SK-N-SH (cell line): ENCODE data around the gene LRRC3B. TPM values are rescaled to one million over a fixed set of nuclear protein-coding genes. Genes with fewer than 3 reads are reported as not detected.

ENCODE experiments used
- CTCF ChIA-PET: fragments of 300-600, 350-600 bp; formaldehyde crosslinking; extraction: SDS; loops from one replicate; lab custom pipeline; 2021; lab: Yijun Ruan, JAX
- POLR2A ChIA-PET: fragments of 350-600 bp; sonication (Branson Sonifier 250); formaldehyde crosslinking; extraction: SDS; loops from one replicate; lab custom pipeline; 2020; ENCODE audit warnings: antibody characterized with exemption, inconsistent platforms; lab: Yijun Ruan, JAX
- DNase-seq: peaks from one replicate; pipeline ENCODE4 v3.0.0; 2012
- H2AFZ ChIP-seq: fragments of 200-600 bp; sonication (generic); 2 replicates; pipeline ENCODE4 v1.8.1; 2016; ENCODE audit warnings: antibody characterized with exemption, mild to moderate bottlenecking, low read depth
- H3F3A ChIP-seq: fragments of 200-600 bp; sonication (generic); replicated peaks from 2 replicates; pipeline ENCODE3; 2016; ENCODE audit warnings: antibody characterized with exemption, mild to moderate bottlenecking; ENCODE audit not compliant: insufficient read depth
- H3K27ac ChIP-seq, 2 experiments: fragments of 200-500 bp in 1 of 2; fragments of 200-600 bp in 1 of 2; sonication (Bioruptor generic) in 1 of 2; sonication (generic), shearing (Covaris generic) in 1 of 2; 2 replicates each; pipeline versions ENCODE4 v1.5.1 to v1.6.1; 2014 to 2016; ENCODE audit warnings: low read depth in 2 of 2, inconsistent platforms in 1 of 2, low read length in 1 of 2, mild to moderate bottlenecking in 1 of 2, mixed read lengths in 1 of 2
- H3K27me3 ChIP-seq: fragments of 200-600 bp; sonication (generic), shearing (Covaris generic); 2 replicates; pipeline ENCODE4 v1.6.1; 2016; ENCODE audit warnings: mixed run types; ENCODE audit not compliant: insufficient read depth
- H3K36me3 ChIP-seq, 2 experiments: fragments of 200-500 bp in 1 of 2; fragments of 200-600 bp in 1 of 2; sonication (Bioruptor generic) in 1 of 2; sonication (generic) in 1 of 2; replicated peaks in 1 of 2; 2 replicates each; pipeline versions ENCODE3 to v1.5.1; 2014 to 2016; ENCODE audit warnings: low read length in 1 of 2, mild to moderate bottlenecking in 1 of 2; ENCODE audit not compliant: insufficient read depth in 2 of 2, control insufficient read depth in 1 of 2
- H3K4me1 ChIP-seq, 2 experiments: fragments of 200-500 bp in 1 of 2; fragments of 200-600 bp in 1 of 2; sonication (Bioruptor generic) in 1 of 2; sonication (generic), shearing (Covaris generic) in 1 of 2; 2 replicates each; pipeline versions ENCODE4 v1.5.1 to v1.6.1; 2014 to 2016; ENCODE audit warnings: low read depth in 1 of 2, low read length in 1 of 2, mixed run types in 1 of 2; ENCODE audit not compliant: insufficient read depth in 2 of 2, control insufficient read depth in 1 of 2
- H3K4me2 ChIP-seq: fragments of 200-600 bp; sonication (generic), shearing (Covaris generic); 2 replicates; pipeline ENCODE4 v1.6.1; 2017; ENCODE audit warnings: mixed run types
- H3K4me3 ChIP-seq, 2 experiments: fragments of 200-500 bp in 1 of 2; fragments of 200-600 bp in 1 of 2; sonication (Bioruptor generic) in 1 of 2; sonication (generic), shearing (Covaris generic) in 1 of 2; 2 replicates each; pipeline versions ENCODE4 v1.5.1 to v1.8.1; 2014 to 2016; ENCODE audit warnings: low read depth in 2 of 2, inconsistent platforms in 1 of 2, low read length in 1 of 2, mild to moderate bottlenecking in 1 of 2, mixed read lengths in 1 of 2, moderate library complexity in 1 of 2
- H3K79me2 ChIP-seq: fragments of 200-600 bp; sonication (generic); 2 replicates; pipeline ENCODE4 v1.8.1; 2017; ENCODE audit warnings: mild to moderate bottlenecking; ENCODE audit not compliant: insufficient read depth
- H3K9ac ChIP-seq: fragments of 200-600 bp; sonication (generic); 2 replicates; pipeline ENCODE4 v1.6.1; 2017; ENCODE audit warnings: mixed run types
- H3K9me2 ChIP-seq: fragments of 200-600 bp; sonication (generic); 2 replicates; pipeline ENCODE4 v1.6.1; 2017; ENCODE audit warnings: mixed run types
- H3K9me3 ChIP-seq: fragments of 200-600 bp; sonication (generic); 2 replicates; pipeline ENCODE4 v1.6.1; 2017; ENCODE audit warnings: mixed run types, mild to moderate bottlenecking, moderate library complexity
- H4K20me1 ChIP-seq: fragments of 200-600 bp; sonication (generic); 2 replicates; pipeline ENCODE4 v1.6.1; 2017; ENCODE audit warnings: mild to moderate bottlenecking, mixed run types; ENCODE audit not compliant: insufficient read depth
- CHD2 ChIP-seq: fragments of 150-350 bp; IDR thresholded peaks from 2 replicates; pipeline ENCODE4 v1.6.1; 2018; ENCODE audit warnings: low read length; ENCODE audit not compliant: partially characterized antibody
- EP300 ChIP-seq, 2 experiments: IDR thresholded peaks; 2 replicates each; pipeline versions ENCODE4 v1.4.0 to v1.6.1; 2012; ENCODE audit warnings: borderline replicate concordance in 1 of 2, low read depth in 1 of 2, low read length in 1 of 2
- FOSL2 ChIP-seq: IDR thresholded peaks from 2 replicates; pipeline ENCODE4 v1.4.0; 2012; ENCODE audit warnings: low read depth, mild to moderate bottlenecking, moderate library complexity, borderline replicate concordance
- FOXJ3 ChIP-seq: sonication (generic); formaldehyde crosslinking; IDR thresholded peaks from 2 replicates; pipeline ENCODE4 v1.5.1; 2020; ENCODE audit warnings: mild to moderate bottlenecking, missing genetic modification reagents
- FOXM1 ChIP-seq: IDR thresholded peaks from 2 replicates; pipeline ENCODE4 v1.4.0; 2012; ENCODE audit warnings: low read depth, mild to moderate bottlenecking
- GABPA ChIP-seq: IDR thresholded peaks from 2 replicates; pipeline ENCODE4 v1.4.0; 2012; ENCODE audit warnings: low read depth, mild to moderate bottlenecking
- JUND ChIP-seq: IDR thresholded peaks from 2 replicates; pipeline ENCODE4 v1.4.0; 2012
- MXI1 ChIP-seq: IDR thresholded peaks from 2 replicates; pipeline ENCODE4 v1.6.1; 2012; ENCODE audit warnings: mild to moderate bottlenecking, low read depth, low read length, improper control_type of control experiment
- NFIC ChIP-seq: IDR thresholded peaks from 2 replicates; pipeline ENCODE4 v1.4.0; 2012; ENCODE audit warnings: borderline replicate concordance
- POLR2AphosphoS5 ChIP-seq: IDR thresholded peaks from 2 replicates; pipeline ENCODE4 v1.6.1; 2012; ENCODE audit warnings: low read depth, low read length
- RAD21 ChIP-seq: IDR thresholded peaks from 2 replicates; pipeline ENCODE4 v1.6.1; 2012; ENCODE audit warnings: mild to moderate bottlenecking, low read length
- SIN3A ChIP-seq: IDR thresholded peaks from 2 replicates; pipeline ENCODE4 v1.6.1; 2012; ENCODE audit warnings: low read depth, mild to moderate bottlenecking, low read length, moderate library complexity, borderline replicate concordance
- SMC3 ChIP-seq: IDR thresholded peaks from 2 replicates; pipeline ENCODE4 v1.6.1; 2012; ENCODE audit warnings: low read depth, low read length, improper control_type of control experiment
- TCF12 ChIP-seq: IDR thresholded peaks from 2 replicates; pipeline ENCODE4 v1.4.0; 2012
- TEAD4 ChIP-seq: IDR thresholded peaks from 2 replicates; pipeline ENCODE4 v1.4.0; 2012; ENCODE audit warnings: mild to moderate bottlenecking, borderline replicate concordance; ENCODE audit not compliant: insufficient read depth
- WGBS: methylation state at CpG from one replicate; pipeline ENCODE4 v1.1.6; 2017; ENCODE audit warnings: low lambda C conversion rate; 5-methylcytosine and 5-hydroxymethylcytosine counted together
- polyA plus RNA-seq, 3 experiments: library from polyadenylated mRNA; depleted of rRNA; stranded (reverse); fragments of >200 nt; gene quantifications; 2 replicates each; pipeline ENCODE4 v1.2.3, GENCODE V29; 2012
- TF ChIP-seq, protein P1 (sequence below): IDR thresholded peaks from 2 replicates; pipeline ENCODE4 v1.6.1; 2012; ENCODE audit warnings: mild to moderate bottlenecking, low read depth, low read length, moderate library complexity
- TF ChIP-seq, protein P2 (sequence below): IDR thresholded peaks from 2 replicates; pipeline ENCODE4 v1.4.0; 2012; ENCODE audit warnings: low read depth
- TF ChIP-seq, protein P3 (sequence below): fragments of 150-350 bp; IDR thresholded peaks from 2 replicates; pipeline ENCODE4 v1.6.1; 2017; ENCODE audit warnings: antibody characterized with exemption, low read length, low read depth, borderline replicate concordance
- TF ChIP-seq, protein P4 (sequence below): IDR thresholded peaks from 2 replicates; pipeline ENCODE4 v1.4.0; 2012; ENCODE audit warnings: low read depth, borderline replicate concordance
- TF ChIP-seq, protein P5 (sequence below): fragments of 200-600 bp; sonication (generic); IDR thresholded peaks from 2 replicates; pipeline ENCODE4 v1.6.1; 2017; ENCODE audit warnings: antibody characterized with exemption, mild to moderate bottlenecking, moderate library complexity

LRRC3B gene
- polyA plus RNA-seq, 1 of the 3 experiments (the other 2 are of a cell fraction) = not detected

DNA sequence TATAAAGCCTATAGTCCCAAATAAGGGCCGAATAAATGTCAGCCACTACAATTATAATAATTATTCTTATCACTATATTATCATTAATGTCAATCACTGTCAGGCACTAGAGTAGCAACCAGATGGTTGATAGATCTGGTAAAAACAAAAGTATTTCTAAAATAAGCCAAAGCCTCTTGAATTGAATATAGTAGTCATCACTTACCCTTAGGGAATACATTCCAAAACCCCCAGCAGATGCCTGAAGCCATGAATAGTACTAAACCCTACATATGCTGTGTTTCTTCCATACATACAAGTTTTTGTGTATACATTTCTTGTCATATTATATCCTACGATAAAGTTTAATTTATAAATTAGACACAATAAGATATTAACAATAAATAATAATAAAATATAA lies 59.1 kb downstream of the LRRC3B start (continued):
- TF ChIP-seq FOXJ3 (CRISPR knock-in tag) (no peak), FOXM1 (no peak)
- TF ChIP-seq, protein P1, sequence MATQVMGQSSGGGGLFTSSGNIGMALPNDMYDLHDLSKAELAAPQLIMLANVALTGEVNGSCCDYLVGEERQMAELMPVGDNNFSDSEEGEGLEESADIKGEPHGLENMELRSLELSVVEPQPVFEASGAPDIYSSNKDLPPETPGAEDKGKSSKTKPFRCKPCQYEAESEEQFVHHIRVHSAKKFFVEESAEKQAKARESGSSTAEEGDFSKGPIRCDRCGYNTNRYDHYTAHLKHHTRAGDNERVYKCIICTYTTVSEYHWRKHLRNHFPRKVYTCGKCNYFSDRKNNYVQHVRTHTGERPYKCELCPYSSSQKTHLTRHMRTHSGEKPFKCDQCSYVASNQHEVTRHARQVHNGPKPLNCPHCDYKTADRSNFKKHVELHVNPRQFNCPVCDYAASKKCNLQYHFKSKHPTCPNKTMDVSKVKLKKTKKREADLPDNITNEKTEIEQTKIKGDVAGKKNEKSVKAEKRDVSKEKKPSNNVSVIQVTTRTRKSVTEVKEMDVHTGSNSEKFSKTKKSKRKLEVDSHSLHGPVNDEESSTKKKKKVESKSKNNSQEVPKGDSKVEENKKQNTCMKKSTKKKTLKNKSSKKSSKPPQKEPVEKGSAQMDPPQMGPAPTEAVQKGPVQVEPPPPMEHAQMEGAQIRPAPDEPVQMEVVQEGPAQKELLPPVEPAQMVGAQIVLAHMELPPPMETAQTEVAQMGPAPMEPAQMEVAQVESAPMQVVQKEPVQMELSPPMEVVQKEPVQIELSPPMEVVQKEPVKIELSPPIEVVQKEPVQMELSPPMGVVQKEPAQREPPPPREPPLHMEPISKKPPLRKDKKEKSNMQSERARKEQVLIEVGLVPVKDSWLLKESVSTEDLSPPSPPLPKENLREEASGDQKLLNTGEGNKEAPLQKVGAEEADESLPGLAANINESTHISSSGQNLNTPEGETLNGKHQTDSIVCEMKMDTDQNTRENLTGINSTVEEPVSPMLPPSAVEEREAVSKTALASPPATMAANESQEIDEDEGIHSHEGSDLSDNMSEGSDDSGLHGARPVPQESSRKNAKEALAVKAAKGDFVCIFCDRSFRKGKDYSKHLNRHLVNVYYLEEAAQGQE = no peak
- TF ChIP-seq, all 33 proteins: peak for 0

DNA sequence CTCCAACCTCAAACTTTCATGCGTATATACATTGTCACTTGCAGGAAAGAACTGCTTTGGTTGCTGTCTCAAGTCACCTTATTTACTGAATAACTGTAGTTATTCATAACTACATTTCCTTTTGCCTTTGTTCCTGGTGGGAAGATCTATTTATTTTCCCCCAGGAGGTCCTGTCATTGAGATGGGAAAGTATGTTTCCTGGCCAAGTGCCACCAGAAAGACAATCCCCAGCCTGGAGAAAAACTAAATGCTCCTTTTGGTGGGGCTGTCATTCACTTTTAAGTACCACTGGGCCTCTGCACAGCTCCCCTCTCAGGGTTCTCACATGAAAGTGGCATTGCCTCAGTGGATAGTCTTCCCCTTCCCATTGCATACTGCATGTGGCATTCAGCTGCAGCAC lies 59.8 kb downstream of the LRRC3B start:
- no peak overlapping the region for H3K4me2 ChIP-seq
- WGBS = 58% methylated on average over 1 of the region's 1 CpG
- no peak for DNase-seq

More for the DNA sequence above, 59.8 kb downstream of the LRRC3B start:
- POLR2A ChIA-PET = no interaction called here
- Histone ChIP-seq H3K9ac (no peak overlapping the region), H3K27ac (no peak overlapping the region), H3K27me3 (no peaks in the 10 kb centered on the region), H3K4me3 (no peak overlapping the region), H4K20me1 (no peaks in the 10 kb centered on the region), H3K36me3 (no peaks in the 10 kb centered on the region), H3K9me3 (no peaks in the 10 kb centered on the region), H3K9me2 (no peaks in the 10 kb centered on the region), H2AFZ (no peak overlapping the region), H3F3A (no peaks in the 10 kb centered on the region), H3K4me1 (no peaks in the 10 kb centered on the region), H3K79me2 (no peaks in the 10 kb centered on the region)
- CTCF ChIA-PET = interaction anchor here (1.3 kb wide), 1 partner anchor 30 kb away, joined by 5 read pairs; no protein-coding TSS in a partner anchor
- TF ChIP-seq, protein P2, sequence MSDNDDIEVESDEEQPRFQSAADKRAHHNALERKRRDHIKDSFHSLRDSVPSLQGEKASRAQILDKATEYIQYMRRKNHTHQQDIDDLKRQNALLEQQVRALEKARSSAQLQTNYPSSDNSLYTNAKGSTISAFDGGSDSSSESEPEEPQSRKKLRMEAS = no peak
- TF ChIP-seq, protein P1 = no peak
- TF ChIP-seq MXI1 (no peak), NFIC (no peak), POLR2AphosphoS5 (no peak), EP300 (IDR thresholded peaks at IDR 0.05; ENCODE audit: borderline replicate concordance in 1 of 2, low read depth in 1 of 2, low read length in 1 of 2) (no peak), RAD21 (no peak), JUND (no peak), TCF12 (no peak), TEAD4 (no peak), SMC3 (no peak), SIN3A (no peak), FOXM1 (no peak), GABPA (no peak), FOSL2 (no peak), CHD2 (no peak)
- TF ChIP-seq, protein P3, sequence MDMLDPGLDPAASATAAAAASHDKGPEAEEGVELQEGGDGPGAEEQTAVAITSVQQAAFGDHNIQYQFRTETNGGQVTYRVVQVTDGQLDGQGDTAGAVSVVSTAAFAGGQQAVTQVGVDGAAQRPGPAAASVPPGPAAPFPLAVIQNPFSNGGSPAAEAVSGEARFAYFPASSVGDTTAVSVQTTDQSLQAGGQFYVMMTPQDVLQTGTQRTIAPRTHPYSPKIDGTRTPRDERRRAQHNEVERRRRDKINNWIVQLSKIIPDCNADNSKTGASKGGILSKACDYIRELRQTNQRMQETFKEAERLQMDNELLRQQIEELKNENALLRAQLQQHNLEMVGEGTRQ = no peak
- TF ChIP-seq, protein P4, sequence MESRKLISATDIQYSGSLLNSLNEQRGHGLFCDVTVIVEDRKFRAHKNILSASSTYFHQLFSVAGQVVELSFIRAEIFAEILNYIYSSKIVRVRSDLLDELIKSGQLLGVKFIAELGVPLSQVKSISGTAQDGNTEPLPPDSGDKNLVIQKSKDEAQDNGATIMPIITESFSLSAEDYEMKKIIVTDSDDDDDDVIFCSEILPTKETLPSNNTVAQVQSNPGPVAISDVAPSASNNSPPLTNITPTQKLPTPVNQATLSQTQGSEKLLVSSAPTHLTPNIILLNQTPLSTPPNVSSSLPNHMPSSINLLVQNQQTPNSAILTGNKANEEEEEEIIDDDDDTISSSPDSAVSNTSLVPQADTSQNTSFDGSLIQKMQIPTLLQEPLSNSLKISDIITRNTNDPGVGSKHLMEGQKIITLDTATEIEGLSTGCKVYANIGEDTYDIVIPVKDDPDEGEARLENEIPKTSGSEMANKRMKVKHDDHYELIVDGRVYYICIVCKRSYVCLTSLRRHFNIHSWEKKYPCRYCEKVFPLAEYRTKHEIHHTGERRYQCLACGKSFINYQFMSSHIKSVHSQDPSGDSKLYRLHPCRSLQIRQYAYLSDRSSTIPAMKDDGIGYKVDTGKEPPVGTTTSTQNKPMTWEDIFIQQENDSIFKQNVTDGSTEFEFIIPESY = no peak
- TF ChIP-seq, protein P5, sequence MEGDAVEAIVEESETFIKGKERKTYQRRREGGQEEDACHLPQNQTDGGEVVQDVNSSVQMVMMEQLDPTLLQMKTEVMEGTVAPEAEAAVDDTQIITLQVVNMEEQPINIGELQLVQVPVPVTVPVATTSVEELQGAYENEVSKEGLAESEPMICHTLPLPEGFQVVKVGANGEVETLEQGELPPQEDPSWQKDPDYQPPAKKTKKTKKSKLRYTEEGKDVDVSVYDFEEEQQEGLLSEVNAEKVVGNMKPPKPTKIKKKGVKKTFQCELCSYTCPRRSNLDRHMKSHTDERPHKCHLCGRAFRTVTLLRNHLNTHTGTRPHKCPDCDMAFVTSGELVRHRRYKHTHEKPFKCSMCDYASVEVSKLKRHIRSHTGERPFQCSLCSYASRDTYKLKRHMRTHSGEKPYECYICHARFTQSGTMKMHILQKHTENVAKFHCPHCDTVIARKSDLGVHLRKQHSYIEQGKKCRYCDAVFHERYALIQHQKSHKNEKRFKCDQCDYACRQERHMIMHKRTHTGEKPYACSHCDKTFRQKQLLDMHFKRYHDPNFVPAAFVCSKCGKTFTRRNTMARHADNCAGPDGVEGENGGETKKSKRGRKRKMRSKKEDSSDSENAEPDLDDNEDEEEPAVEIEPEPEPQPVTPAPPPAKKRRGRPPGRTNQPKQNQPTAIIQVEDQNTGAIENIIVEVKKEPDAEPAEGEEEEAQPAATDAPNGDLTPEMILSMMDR = no peak
